GM21423 (cell line): Measurements from ENCODE around the gene BGN.

Experiments used
- ATAC-seq: cut with Tn5 transposase; IDR thresholded peaks from one replicate; pipeline ENCODE4 v1.9.1; 2021; ENCODE audit warnings: mild to moderate bottlenecking, moderate library complexity; ENCODE audit not compliant: unreplicated experiment

The BGN gene

GRCh38 chrX:153494541-153495361, at the start of gene BGN:
BGN (plus strand) TSS chrX:153494980; CDS start chrX:153504632, 9,652 bp downstream.
- ATAC-seq: no peak

GRCh38 chrX:153445106-153445855, 49.5 kb upstream of the BGN start:
- no peak for ATAC-seq

- ATAC-seq: no peak
These were observed 48.7 kb upstream of the BGN start, which contains the start of gene TREX2 for GRCh38 chrX:153445856-153446635. TREX2 (minus strand) TSS chrX:153446056; CDS start chrX:153445430, 626 bp downstream.

- ATAC-seq: no peak
These were observed 48.2 kb upstream of the BGN start for GRCh38 chrX:153446636-153446936.

GRCh38 chrX:153446950-153447580, 47.7 kb upstream of the BGN start:
- ATAC-seq: no peak

- no peak for ATAC-seq
These were observed 47.2 kb upstream of the BGN start for GRCh38 chrX:153447581-153447960.

- ATAC-seq: no peak
These were observed 46.0 kb upstream of the BGN start for GRCh38 chrX:153448556-153449367.

- no peak for ATAC-seq
These were observed 45.2 kb upstream of the BGN start for GRCh38 chrX:153449368-153450113.

- ATAC-seq: no peak
These were observed 44.4 kb upstream of the BGN start for GRCh38 chrX:153450114-153450948.

- ATAC-seq: no peak
These were observed 43.9 kb upstream of the BGN start for GRCh38 chrX:153450949-153451277.

- ATAC-seq: no peak
These were observed 39.8 kb upstream of the BGN start for GRCh38 chrX:153454901-153455550.

GRCh38 chrX:153455571-153455970, 39.2 kb upstream of the BGN start:
- no peak for ATAC-seq

- no peak for ATAC-seq
These were observed 38.6 kb upstream of the BGN start for GRCh38 chrX:153456161-153456560.

- no peak for ATAC-seq
These were observed 38.1 kb upstream of the BGN start for GRCh38 chrX:153456704-153457103.

- ATAC-seq: no peak
These were observed 37.5 kb upstream of the BGN start for GRCh38 chrX:153457136-153457825.

- ATAC-seq: no peak
These were observed 36.8 kb upstream of the BGN start for GRCh38 chrX:153457827-153458466.

GRCh38 chrX:153458476-153458875, 36.3 kb upstream of the BGN start:
- ATAC-seq: no peak
